GM06990 (cell line): ENCODE data around the gene PHACTR3.
"Not testable (repeated sequence)": the region's sequence is repeated elsewhere in the genome, so short reads cannot be mapped to it uniquely, and the experiment has no call there.

ENCODE experiments used
- DNase-seq: peaks from one replicate; pipeline ENCODE4 v3.0.0-alpha.2; 2011; ENCODE audit not compliant: insufficient read length; ENCODE audit errors: extremely low read depth
- H3K27me3 ChIP-seq: replicated peaks from 2 replicates; pipeline ENCODE4 v1.6.0; 2011; ENCODE audit warnings: low read length; ENCODE audit not compliant: control insufficient read depth, insufficient read depth
- H3K36me3 ChIP-seq: 2 replicates; pipeline ENCODE4 v1.5.1; 2011; ENCODE audit warnings: low read length; ENCODE audit not compliant: control insufficient read depth, insufficient read depth
- H3K4me3 ChIP-seq: replicated peaks from 2 replicates; pipeline ENCODE4 v1.5.1; 2011; ENCODE audit warnings: low read depth, mild to moderate bottlenecking, control low read depth, low read length
- TF ChIP-seq, protein P1 (sequence below): IDR thresholded peaks from 2 replicates; pipeline ENCODE4 v1.5.1; 2011; ENCODE audit warnings: low read length, control low read depth, mild to moderate bottlenecking, inconsistent platforms; ENCODE audit not compliant: insufficient read depth, poor library complexity, severe bottlenecking

Gene PHACTR3

GRCh38 chr20:59884494-59884893 is 280.2 kb downstream of the PHACTR3 start:
- Histone ChIP-seq H3K4me3 (no peak overlapping the region), H3K36me3 (no peaks in the 10 kb centered on the region), H3K27me3 (no peaks in the 10 kb centered on the region)
- no peak for DNase-seq
- TF ChIP-seq, protein P1, sequence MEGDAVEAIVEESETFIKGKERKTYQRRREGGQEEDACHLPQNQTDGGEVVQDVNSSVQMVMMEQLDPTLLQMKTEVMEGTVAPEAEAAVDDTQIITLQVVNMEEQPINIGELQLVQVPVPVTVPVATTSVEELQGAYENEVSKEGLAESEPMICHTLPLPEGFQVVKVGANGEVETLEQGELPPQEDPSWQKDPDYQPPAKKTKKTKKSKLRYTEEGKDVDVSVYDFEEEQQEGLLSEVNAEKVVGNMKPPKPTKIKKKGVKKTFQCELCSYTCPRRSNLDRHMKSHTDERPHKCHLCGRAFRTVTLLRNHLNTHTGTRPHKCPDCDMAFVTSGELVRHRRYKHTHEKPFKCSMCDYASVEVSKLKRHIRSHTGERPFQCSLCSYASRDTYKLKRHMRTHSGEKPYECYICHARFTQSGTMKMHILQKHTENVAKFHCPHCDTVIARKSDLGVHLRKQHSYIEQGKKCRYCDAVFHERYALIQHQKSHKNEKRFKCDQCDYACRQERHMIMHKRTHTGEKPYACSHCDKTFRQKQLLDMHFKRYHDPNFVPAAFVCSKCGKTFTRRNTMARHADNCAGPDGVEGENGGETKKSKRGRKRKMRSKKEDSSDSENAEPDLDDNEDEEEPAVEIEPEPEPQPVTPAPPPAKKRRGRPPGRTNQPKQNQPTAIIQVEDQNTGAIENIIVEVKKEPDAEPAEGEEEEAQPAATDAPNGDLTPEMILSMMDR = no peak

- TF ChIP-seq, protein P1 = no peak
- no peak overlapping the region for H3K4me3 ChIP-seq
- DNase-seq = no peak
- H3K36me3 ChIP-seq = no peaks in the 10 kb centered on the region
- no peaks in the 10 kb centered on the region for H3K27me3 ChIP-seq
Measured at GRCh38 chr20:59888050-59888449, 283.7 kb downstream of the PHACTR3 start.

DNA sequence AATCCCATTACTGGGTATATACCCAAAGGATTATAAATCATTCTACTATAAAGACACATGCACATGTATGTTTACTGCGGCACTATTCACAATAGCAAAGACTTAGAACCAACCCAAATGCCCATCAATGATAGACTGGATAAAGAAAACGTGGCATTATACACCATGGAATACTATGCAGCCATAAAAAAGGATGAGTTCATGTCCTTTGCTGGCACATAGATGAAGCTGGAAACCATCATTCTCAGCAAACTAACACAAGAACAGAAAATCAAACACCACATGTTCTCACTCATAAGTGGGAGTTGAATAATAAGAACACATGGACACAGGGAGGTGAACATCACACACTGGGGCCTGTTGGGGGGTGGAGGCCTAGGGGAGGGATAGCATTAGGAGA is 285.7 kb downstream of the PHACTR3 start:
- H3K27me3 ChIP-seq, H3K36me3 ChIP-seq, DNase-seq: not testable (repeated sequence)

GRCh38 chr20:59891581-59891980 is 287.2 kb downstream of the PHACTR3 start:
- H3K4me3 ChIP-seq = no peak overlapping the region

More for the DNA sequence above, 285.7 kb downstream of the PHACTR3 start:
- H3K4me3 ChIP-seq = not testable (repeated sequence)

GRCh38 chr20:59895908-59896307 is 291.6 kb downstream of the PHACTR3 start:
- Histone ChIP-seq H3K27me3 (no peaks in the 10 kb centered on the region), H3K36me3 (no peaks in the 10 kb centered on the region), H3K4me3 (no peak overlapping the region)
- TF ChIP-seq, protein P1 = no peak
- no peak for DNase-seq

More at GRCh38 chr20:59891581-59891980, 287.2 kb downstream of the PHACTR3 start:
- Histone ChIP-seq H3K27me3 (no peaks in the 10 kb centered on the region), H3K36me3 (no peaks in the 10 kb centered on the region)
- TF ChIP-seq, protein P1 = no peak
- DNase-seq = no peak
